GM18858 (cell line): ENCODE data around the gene LMNA.
"Not testable (repeated sequence)": the region's sequence is repeated elsewhere in the genome, so short reads cannot be mapped to it uniquely, and the experiment has no call there.

ENCODE experiments used
- ATAC-seq: cut with Tn5 transposase; IDR thresholded peaks from one replicate; pipeline ENCODE4 v1.9.1; 2021; ENCODE audit not compliant: unreplicated experiment

LMNA gene

GRCh38 chr1:156160000-156160742, 45.7 kb downstream of the LMNA start:
- ATAC-seq, result no peak

GRCh38 chr1:156160743-156161171, 46.2 kb downstream of the LMNA start:
- no peak for ATAC-seq

GRCh38 chr1:156162430-156163037, 48.0 kb downstream of the LMNA start:
- ATAC-seq, result no peak

- no peak for ATAC-seq
These were observed 49.2 kb downstream of the LMNA start for GRCh38 chr1:156163712-156164111.

- no peak for ATAC-seq
These were observed 49.8 kb downstream of the LMNA start for GRCh38 chr1:156164125-156164831.

- ATAC-seq, result no peak
These were observed 50.6 kb downstream of the LMNA start for GRCh38 chr1:156165083-156165482.

- ATAC-seq, result no peak
These were observed 53.0 kb downstream of the LMNA start for GRCh38 chr1:156167536-156167935.

- ATAC-seq, result no peak
These were observed 58.4 kb downstream of the LMNA start for GRCh38 chr1:156172696-156173470.

- no peak for ATAC-seq
These were observed 62.2 kb downstream of the LMNA start for GRCh38 chr1:156176610-156177210.

- no peak for ATAC-seq
These were observed 63.6 kb downstream of the LMNA start for GRCh38 chr1:156177919-156178654.

- ATAC-seq, result no peak
These were observed 66.0 kb downstream of the LMNA start for GRCh38 chr1:156180471-156180870.

GRCh38 chr1:156181391-156181924, 66.9 kb downstream of the LMNA start:
- not testable (repeated sequence) for ATAC-seq

GRCh38 chr1:156182010-156182779, 67.7 kb downstream of the LMNA start:
- not testable (repeated sequence) for ATAC-seq

- ATAC-seq, result not testable (repeated sequence)
These were observed 72.1 kb downstream of the LMNA start for GRCh38 chr1:156186347-156187177.
